NK-92 (cell line): ENCODE data around the gene PJVK.
A peak's percentile ranks its signal among the peaks of the same experiment; 100 is the strongest.
"Not testable (repeated sequence)": the region's sequence is repeated elsewhere in the genome, so short reads cannot be mapped to it uniquely, and the experiment has no call there.

Experiments
- DNase-seq: peaks from one replicate; lab custom pipeline; 2025; ENCODE audit not compliant: unreplicated experiment; lab: John Stamatoyannopoulos, UW

PJVK gene, protein sequence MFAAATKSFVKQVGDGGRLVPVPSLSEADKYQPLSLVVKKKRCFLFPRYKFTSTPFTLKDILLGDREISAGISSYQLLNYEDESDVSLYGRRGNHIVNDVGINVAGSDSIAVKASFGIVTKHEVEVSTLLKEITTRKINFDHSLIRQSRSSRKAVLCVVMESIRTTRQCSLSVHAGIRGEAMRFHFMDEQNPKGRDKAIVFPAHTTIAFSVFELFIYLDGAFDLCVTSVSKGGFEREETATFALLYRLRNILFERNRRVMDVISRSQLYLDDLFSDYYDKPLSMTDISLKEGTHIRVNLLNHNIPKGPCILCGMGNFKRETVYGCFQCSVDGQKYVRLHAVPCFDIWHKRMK

DNA sequence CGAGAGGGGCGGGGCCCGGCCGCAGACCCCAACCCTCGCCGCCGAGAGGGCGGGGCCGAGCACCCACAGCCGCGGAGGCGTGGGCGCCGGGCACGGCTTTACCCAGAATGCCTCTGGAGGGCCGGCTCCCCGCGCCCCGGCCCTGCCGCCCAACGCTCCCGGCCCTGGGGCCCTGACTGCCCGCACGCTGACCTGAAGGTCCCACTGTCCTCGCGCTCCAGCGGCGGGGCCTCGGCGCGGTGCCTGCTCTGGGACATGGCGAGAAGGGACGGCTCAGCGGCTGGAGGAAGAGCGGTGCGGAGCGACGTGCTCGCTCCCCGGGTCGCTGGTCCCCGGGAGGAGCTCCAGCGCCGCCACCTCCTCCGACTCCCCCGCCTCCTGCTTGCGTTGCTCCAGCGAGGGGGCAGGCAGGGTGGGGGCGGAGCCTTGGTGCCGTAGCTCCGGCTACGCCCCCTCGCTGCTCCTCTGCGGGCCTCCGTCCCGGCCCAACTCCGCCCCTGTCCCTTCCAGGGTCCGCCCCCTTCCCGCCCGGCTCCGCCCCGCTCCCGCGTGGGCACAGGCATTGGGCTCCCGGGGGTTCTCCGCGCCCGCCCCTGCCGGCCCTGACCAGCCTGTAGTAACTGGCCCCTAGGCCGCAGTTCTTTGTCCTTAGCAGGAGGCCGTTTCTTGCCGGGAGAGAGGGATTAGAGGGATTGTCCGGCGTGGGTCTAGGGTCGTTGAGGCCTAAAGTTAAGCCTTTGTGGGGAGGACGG is at the start of gene PJVK, which contains the start of gene PRKRA:
Gene PJVK, plus strand, starts transcription at position 605 of the 752 bp plus-strand sequence. CDS start 2,032 bp downstream, outside the sequence.
Gene PRKRA, minus strand, starts transcription at position 402 of the 752 bp plus-strand sequence. Its CDS starts 145 bp downstream, at position 257.
- DNase-seq: peak; percentile 56

DNA sequence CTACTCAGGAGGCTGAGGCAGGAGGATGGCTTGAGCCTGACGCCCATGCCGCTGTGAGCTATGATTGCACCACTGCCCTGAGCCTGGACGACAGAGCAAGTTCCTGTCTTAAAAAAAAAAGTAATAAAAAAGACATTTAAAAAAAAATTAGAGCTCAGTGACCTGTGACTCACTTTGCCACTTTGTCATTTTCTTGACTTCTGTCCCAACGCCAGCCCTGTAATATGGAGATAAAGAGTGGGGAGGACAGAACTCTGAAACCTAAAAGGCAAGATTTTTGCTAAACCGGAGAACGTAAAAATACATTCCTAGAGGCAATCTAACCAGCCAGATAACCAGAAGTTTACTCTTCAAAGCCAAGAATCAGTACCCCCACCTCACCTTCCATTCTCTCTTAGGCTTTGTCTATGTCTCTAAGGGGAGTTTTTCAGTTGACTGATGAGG is 49.2 kb upstream of the PJVK start:
- no peak for DNase-seq

DNA sequence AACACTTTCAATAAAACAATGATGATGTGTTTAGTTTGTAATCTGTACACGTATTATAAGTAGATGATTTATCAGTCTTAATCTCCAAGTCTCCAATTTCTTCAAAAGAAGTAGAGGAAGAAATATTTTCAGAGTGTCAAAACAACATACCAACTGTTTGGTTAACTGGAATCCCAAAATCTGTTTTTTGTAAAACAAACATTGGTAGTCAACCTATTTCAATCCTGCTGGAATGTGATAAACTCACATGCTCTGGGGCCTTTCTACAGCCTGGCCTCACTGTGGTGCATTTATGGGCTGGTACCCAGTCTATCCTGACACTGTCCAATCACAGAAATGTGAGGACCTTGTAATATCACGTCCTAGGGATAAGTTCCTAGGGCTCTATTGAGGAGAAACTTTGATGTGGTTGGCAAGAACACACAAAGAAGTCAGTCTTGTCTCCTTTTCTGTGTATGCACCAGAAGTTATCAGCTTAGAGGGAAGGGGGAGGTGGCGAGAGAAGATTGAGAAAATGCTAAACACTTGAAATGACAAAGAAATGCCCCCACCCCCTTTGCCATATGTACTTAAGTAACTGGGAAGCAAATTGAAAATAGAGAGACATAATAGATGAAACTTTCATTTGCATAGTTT is 47.4 kb upstream of the PJVK start:
- DNase-seq: no peak

DNA sequence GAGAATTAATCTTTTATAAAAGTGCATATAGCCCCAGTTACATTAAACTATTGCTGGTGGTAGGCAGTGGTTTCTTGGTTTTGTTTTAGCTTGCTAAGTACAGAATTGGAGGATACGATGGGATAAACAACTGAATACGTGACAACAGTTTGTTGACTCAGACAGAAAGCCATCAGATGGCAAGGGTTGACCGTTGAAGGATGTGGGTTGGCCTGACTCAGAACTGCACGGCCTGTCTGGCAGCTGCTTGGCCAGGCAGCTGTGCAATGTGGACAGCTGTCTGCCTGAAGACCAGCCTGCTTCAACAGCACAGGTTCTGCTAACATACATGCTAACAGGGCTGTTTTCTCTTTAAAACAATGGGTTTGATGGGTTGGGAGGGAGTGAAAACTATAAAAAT is 46.8 kb upstream of the PJVK start:
- no peak for DNase-seq

DNA sequence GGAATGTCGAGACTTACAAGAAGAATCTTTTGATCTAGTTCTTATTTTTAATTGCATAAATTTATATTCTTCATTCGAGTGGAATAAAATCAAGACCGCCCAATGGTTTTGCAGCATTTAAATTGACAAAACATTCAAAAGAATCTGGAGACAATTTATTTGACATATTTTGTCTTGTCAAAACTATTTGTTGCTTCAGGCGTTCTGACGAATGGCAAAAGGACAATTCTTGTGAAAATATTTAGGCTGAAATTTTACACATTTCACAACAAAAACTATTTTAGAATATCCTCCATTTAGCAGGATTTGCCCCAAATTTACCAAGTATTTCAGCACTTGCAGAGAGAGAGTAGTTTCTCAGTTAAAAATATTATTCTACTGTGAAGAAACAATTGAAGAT is 41.9 kb upstream of the PJVK start:
- no peak for DNase-seq

DNA sequence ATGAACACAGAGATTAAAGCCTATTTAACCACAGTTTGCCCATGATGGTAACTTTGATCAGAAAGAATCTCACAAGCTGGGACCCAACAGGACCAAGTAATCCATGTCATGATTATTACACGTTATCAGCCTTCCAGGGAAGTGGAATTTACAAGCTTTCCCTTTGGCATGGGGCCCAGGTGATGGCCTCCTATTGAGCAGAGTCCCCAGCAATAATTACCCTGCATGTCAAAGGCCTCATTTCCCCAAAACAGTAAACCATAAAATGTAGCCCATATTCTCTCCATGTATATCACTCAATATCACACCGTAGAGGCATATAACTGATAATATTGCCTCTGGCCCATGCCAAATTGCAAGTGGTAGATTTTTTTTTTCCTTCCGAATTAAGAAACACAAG is 39.1 kb upstream of the PJVK start:
- DNase-seq: no peak

DNA sequence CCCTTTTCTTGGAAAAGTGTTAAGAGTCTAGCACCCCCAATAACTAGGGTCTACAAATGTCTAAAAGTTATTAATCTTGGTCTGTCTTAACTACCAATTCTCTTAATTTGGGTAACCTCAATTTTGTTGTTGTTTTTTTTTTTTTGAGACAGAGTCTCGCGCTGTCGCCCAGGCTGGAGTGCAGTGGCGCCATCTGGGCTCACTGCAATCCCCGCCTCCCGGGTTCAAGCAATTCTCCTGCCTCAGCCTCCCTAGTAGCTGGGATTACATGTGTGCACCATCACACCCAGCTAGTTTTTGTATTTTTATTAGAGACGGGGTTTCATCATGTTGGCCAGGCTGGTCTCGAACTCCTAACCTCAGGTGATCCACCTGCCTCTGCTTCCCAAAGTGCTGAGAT is 38.7 kb upstream of the PJVK start:
- DNase-seq: not testable (repeated sequence)

DNA sequence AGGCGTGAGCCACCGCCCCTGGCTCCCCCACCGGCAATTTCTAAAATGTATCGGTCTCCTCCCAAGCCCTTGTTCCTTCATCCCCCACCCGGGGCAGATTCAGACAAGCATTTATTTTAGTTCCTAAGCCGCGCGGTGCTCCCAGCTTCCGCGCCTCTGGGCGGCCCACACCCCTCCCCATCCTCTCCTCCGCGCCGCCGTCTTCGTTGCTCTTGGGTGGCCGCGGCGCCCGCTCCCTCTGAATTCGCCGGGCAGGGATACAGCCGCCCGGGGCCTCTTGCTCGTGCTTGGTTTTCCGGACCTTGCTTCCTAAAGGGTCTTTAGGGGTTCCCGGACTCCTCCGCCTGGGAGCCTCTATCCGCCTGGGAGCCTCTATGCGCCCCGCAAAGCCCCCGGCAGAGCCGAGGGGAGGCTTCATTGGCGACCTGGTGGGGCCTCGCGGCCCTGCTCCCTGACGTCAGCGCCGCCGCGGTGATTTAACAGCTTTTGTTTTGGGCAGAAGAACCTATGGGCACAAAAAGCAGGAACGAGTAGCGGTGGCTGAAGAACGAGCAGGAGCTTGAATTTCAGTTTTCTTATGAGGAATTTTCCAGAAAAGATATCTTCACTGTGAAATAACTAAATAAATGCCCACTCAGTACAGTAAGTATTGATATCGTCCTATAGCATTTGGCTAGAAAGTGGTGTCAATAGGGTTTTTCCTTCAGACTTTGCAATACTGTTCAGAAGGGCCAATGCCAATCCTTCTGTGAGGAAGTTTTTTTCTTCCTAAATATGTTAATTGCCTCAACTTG is 37.5 kb upstream of the PJVK start:
- DNase-seq: no peak

DNA sequence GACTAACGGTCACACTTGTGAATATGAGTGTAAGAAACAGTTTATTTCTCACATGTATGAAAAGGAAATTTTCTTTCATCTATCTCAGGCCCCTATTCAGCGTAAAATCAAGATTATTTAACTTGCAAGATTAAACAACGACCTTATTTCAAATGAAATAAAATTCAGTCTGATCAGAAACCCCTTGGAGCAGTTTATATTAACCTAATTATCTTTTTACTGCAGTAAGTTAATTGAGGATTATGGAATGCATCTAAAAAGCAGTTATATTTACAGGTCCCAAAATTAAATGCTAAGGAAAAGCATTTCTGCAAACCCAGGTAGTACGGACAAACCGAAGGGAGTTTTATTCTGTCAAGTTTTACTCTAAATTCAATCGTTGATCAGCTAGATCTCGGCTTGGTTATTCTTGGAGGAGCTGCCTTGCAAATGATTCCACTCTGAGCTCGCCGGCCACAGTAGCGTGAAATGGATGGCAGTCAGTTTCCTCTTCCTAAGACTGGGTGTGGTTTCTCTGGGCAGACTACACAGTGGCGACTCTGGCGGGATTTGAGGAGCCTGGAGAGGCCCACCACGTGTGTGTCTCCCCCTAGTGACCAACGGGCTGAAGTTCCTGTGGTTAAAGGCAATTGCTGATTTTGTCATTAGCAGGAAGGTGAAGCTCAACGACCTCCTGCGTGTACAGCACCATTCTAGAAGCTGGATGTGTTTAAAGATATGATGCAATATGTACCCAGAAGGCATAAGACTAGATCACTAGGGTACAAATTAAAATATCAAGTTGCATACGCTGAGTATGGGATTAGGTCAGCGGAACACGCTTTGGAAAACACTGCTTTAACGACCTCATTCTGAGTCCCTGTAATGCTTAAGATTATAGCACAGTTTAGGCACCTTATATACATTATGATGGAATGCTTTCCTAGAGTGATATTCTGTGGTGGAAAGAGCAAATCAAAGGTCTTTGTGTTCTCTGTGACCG is 36.6 kb upstream of the PJVK start:
- DNase-seq: no peak

DNA sequence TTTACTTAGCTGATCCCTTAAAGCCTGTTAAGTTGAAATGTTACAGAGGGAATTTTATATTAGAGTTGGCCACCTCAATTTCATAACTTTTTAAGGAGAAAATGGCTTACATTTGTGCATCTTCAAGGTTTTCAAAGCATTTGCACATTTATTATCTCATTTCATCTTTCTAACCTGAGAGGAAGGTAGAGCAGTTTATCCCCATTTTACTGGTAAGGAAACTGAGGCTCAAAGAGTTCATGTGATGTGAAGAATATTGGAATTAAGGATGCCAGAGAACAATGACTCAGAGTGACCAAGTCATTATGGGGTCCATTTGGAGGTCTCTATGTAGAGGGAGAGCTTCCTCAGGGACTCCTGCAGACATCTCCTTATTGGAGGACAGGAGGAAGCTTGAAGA is 35.2 kb upstream of the PJVK start:
- no peak for DNase-seq

DNA sequence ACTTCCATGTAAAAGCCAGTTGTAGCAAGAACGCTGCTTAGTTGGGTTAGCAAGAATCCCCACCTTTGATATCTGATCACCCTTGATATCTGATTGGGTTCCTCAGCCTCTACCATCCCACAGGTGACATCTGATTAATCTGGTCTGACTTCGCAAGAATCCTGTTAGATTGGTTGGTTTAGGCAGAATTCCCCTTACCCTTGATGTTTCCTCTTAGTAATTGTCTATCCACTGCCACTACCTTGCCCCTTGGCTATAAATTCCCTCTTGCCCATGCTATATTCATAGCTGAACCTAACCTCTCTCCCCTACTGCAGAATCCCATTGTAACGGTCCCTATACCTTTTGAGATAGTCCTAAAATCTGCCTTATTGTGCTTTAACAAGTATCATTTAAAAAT is 33.3 kb upstream of the PJVK start:
- DNase-seq: no peak

DNA sequence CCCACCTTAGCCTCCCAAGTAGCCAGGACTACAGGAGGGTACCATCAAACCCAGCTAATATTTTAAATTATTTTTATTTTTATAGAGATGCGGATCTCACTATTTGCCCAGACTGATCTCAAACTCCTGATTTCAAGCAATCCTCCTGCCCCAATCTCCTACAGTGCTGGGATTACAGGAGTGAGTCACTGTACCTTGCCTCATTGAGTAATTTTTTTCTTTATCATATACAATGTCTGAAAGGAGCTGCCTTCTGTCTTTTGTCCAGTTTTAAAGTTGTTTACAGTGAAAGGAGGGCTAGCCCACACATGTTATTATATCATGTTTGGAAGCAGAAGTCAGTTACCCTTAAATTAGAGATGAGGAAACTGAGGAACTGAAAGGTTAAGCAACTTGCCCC is 32.8 kb upstream of the PJVK start:
- no peak for DNase-seq

DNA sequence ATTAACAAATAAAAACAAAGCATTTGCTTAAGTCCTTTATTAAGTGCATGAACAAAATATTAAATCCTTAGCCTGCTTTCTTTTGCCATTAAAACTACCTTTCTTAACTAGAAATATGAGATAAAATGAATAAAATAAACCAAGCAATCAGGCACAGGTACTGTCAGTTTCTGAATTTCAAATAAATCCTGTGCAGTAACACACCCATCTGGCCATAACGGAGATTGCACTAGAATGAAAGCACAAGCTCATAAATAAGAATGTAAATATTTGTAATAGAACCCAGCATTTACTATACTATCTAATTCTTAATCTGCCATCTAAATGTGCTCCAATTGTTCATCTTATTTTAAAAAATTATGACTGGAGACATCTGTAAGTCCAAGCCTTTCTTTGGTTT is 32.1 kb upstream of the PJVK start:
- no peak for DNase-seq

DNA sequence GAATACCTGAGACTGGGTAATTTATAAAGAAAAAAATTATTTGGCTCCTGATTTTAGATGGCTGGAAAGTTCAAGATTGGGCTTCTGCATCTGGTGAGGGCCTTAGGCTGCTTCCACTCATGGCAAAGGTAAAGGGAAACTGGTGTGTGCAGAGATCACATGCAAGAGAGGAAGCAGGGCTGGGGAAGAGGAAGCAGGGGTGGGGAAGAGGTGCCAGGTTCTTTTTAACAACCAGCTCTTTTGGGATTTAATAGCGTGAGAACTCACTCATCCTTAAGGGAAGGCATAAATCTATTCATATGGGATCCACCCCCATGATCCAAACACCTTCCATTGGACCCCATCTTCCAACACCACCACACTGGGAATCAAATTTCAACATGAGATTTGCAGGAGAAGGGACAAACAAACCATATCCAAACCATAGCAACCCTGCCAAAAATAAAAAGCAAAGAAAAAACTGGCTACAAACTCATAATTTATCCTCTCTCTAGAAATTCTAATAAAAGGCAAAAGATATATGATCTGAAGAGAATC is 30.6 kb upstream of the PJVK start:
- no peak for DNase-seq

DNA sequence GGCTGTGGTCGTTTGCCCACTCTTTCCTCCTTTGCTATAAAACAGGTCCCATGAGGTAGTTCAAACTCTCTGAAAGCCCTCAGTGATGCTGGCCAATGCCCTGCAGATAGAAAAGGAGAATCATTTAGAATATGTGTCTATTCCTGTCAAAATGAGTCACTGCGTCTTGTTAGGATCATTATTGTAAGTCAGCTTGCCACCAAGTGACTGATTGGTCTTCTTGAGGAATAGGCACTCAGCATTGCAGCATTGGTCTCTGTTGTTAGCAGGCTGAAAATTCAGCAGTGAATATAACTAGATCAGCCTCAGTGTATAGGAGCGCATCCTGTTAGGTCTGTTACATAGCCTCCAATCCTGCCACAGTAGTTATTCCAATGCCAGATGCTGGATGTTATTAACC is 29.1 kb upstream of the PJVK start:
- DNase-seq: no peak

DNA sequence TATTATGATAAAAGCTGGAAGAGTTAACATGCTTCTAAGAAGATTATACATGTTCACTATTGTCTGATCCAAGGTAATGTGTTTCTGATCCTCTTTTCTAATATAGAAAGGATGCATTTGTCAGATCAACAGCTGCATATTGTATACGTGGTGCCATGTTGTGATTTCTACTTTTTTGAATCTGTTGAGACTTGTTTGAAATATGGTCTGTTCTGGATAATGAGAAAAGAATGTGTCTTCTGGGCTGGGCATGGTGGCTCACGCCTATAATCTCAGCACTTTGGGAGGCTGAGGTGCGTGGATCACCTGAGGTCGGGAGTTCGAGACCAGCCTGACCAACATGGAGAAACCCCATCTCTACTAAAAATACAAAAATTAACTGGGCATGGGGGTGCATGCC is 27.4 kb upstream of the PJVK start:
- DNase-seq: not testable (repeated sequence)

DNA sequence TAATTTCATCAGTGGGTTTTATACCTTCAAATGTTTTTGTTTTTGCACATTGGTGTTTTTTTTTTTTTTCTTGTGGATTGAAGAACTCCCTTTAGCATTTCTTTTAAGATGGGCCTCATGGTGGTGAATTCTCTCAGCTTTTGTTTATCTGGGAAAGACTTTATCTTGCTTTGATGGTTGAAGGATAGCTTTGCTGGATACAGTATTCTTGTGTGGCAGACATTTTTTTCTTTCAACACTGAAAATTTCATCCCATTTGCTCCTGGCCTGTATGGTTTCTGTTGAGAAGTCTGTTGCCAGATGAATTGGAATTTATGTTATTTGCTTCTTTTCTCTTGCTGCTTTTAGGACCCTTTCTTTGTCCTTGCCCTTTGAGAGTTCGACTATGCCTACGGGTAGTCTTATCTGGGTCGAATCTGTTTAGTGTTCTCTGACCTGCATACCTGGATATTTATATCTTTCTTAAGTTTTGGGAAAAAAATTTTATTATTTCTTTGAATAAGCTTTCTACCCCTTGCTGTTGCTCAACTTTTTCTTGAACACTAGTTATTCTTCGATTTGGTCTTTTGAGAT is 25.8 kb upstream of the PJVK start:
- no peak for DNase-seq

DNA sequence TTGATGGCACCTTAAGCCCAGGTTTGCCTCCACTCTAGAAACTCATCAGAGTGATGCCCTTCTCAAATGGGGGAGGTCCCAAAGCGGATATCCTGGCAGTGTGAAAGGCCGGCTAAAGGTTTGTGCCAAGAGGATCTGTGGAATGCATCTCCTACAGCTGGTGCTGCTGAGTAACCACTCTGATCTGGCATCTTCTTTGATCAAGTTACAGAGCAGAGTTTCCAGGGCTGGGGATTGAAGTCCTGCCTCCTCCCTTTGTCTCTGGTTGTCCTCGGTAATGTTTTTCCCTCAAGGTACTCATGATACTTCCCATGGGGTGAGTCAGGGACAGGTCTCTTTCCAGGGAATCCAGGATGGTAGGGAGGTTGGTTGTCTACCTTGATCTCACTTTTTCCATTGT is 24.8 kb upstream of the PJVK start:
- DNase-seq: no peak

DNA sequence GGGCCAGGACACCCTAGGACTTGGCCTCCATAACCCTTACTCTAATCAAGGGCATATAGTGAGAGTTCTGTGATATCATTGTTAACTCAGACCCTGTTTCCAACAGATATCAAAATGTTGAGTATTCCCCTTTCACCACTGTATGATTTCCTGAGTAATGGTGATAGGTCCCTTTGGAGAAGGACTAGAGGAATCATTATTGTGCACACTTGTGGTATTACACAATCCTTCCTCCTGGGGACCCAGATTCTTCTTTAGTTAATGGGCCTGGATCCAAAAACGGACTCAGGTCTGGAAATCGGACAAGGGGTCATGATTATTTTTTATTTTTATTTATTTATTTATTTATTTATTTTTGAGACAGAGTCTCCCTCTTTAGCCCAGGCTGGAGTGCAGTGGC is 23.7 kb upstream of the PJVK start:
- DNase-seq: no peak
